Stimulated activated CD4-positive, alpha-beta T cell treated with anti-CD3 and anti-CD28 coated beads, TNF-alpha, amount 100 ng/mL, for 1 hour (primary cell): ENCODE data around the gene ATP2A3.
"Not testable (repeated sequence)": the region's sequence is repeated elsewhere in the genome, so short reads cannot be mapped to it uniquely, and the experiment has no call there.

Experiments used
- DNase-seq, 3 donors: peaks; one replicate each; pipeline ENCODE4 v3.0.0-alpha.2; 2020; ENCODE audit warnings: low read depth in 3 of 3, low spot score in 1 of 3

ATP2A3 gene

DNA sequence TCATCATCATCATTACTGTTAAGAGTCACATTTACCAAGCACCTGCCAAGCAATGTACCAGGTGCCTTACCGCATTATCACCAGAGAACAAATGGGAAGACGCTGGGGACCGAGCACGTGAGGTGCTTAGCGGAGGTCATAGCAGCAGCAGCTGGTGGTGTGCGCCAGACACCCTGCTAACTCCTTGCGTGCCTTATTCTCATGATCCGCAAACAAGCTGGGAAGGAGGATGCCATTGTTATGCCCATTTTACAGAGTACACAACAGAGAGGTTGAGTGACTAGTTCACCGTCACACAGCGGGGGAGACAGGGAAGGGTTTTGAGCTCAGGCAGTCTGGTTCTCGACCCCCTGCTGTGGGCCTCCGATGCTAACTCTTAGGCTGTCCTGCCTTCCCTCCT is 7.3 kb downstream of the ATP2A3 start:
- DNase-seq: no peak

DNA sequence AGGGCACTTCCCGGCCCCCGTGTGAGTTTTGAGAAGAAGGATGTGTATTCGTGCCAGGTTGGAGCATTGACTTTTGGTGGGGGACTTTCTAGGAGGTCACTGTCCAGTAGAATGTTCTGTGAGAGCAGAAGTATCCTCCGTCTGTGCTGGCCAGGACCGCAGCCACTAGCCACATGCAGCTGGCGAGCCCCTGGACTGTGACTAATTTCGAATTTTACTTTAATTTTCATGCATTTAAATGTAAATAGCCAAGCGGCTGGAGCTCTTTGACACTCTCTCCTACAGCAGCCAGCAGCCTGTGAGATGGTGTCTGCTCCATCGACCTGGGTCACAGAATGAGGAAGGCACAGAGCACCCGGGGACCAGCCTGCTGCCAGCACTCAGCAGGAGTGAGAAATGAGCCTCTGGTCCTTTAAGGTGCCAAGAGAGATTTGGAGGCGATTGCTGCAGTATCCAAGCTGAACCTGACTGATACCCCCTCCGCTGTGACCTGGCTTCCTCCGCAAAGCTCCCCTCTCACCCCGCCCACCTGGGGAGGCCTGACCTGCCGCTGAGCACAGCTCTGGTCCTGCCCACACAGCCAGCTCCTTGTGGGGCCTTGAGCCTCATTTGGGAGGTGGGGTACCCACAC is 7.8 kb downstream of the ATP2A3 start:
- no peak for DNase-seq

DNA sequence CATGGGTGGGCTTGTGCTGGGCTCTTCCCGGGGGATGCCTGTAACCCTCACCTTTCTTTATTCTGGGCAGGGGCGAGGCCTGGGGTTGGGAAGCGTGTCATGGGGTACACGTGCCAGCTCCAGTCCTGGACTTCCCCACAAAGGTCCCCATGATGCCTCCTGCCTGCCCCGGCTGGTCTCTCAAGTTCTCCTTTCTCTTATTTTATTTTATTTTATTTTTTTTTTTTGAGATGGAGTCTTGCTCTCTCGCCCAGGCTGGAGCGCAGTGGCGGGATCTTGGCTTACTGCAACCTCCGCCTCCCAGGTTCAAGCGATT is 8.6 kb downstream of the ATP2A3 start:
- no peak for DNase-seq

GRCh38 chr17:3954976-3955672 is 9.1 kb downstream of the ATP2A3 start:
- no peak for DNase-seq

GRCh38 chr17:3954086-3954485 is 10.2 kb downstream of the ATP2A3 start:
- DNase-seq: no peak

- DNase-seq: no peak
Measured at GRCh38 chr17:3953542-3953941, 10.7 kb downstream of the ATP2A3 start.

DNA sequence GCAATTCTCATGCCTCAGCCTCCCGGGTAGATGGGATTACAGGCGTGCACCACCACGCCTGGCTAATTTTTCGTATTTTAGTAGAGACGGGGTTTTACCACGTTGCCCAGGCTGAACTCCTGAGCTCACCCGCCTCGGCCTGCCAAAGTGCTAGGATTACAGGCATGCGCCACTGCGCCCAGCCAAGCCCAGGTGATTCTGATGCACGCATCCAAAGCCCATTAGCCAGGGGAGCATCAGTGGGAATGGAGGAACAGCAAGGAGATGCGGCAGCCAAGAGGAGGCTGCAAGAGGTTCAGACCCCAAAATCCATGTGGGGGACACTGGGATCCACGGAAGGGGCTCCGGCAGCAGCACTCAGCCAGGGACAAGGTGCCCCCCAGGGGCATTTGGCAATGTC is 12.1 kb downstream of the ATP2A3 start:
- DNase-seq: no peak

GRCh38 chr17:3951420-3951819 is 12.8 kb downstream of the ATP2A3 start:
- no peak for DNase-seq

DNA sequence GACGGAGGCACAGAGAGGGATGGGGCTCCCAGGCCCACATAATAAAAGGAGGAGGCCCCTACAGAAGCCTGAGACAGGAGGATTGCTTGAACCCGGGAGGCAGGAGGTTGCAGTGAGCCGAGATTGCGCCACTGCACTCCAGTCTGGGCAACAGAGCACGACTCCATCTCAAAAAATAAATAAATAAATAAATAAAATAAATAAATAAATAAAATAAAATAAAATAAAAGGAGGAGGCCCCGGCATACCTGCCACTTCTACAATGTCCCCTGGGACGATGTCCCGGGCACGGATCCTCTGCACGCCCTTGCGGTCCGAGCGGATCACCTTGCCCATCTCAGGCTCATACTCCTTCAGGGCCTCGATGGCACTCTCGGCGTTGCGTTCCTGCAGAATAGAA is 13.2 kb downstream of the ATP2A3 start:
- DNase-seq: no peak

GRCh38 chr17:3950584-3950983 is 13.7 kb downstream of the ATP2A3 start:
- no peak for DNase-seq

DNA sequence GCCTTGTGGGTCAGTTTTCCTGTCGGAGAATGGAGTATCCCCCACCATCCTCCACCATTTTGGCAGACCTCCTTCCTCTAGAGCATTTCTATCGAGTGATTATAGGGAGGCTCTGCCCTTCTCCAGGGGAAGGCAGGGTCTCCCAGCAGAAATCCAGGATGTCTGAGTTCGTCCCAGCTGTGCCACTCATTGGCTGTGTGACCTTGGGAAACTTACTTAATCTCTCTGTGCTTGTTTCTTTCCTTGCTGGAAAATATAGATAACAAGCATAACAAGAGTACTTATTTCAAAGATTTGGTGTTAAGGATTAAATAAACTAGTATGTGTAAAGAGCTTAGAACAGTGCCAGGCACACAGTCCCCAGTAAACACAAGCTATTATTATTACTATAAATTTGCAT is 14.8 kb downstream of the ATP2A3 start:
- no peak for DNase-seq

DNA sequence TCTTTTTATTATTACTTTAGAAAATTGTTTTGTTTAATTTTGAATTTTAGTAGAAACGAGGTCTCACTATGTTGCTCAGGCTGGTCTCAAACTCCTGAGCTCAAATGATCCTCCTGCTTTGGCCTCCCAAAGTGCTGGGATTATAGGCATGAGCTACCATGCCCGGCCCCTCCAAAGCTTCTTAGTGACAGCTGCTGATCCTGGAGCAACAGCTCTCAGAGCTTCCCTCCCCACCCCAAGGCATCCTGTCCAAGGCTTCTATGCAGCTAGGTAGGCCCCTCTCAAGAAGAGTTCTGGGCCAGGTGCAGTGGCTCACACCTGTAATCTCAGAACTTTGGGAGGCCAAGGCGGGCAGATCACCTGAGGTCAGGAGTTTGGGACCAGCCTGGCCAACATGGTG is 15.7 kb downstream of the ATP2A3 start:
- DNase-seq: not testable (repeated sequence)

DNA sequence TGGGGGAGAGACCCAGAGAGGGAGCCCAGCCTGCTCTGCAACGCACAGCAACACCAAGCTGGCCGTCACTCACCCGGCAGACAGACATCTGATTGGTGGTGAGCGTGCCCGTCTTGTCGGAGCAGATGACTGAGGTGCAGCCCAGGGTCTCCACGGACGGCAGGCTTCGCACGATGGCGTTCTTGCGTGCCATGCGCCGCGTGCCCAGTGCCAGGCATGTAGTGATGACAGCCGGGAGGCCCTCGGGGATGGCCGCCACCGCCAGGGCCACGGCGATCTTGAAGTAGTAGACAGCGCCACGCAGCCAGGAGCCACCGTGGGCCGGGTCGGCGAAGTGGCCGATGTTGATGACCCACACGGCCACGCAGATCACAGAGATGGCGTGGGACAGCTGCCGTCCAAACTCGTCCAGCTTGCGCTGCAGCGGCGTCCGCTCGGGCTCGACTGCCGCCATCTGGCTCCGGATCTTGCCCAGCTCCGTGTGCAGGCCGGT is 16.9 kb downstream of the ATP2A3 start:
- no peak for DNase-seq

DNA sequence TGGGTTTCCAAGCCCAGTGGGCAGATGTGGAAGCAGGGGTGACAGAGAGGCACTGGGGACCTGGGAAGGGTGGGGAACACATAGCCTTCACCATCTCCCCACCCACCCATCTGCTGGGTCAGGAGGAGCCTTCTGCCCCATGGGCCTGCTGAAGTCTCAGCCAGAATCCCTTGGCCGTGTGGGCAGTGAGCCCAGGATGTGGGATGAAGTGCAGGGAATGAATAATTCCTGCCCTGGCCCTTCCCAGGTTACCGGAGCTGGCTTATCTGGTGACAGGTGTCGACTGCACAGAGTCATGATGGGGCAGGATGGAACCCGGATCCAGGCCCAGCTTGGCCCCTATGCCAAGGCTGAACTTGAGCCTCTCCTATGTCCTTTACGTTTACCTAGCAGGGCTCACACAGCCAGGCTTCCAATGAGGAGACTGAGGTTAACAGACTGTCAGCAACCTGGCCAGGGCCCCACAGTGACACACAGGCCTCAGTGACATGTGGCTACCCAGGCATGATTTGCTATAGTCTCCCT is 17.5 kb downstream of the ATP2A3 start:
- no peak for DNase-seq

- DNase-seq: peak in 1 of 3 donors; percentile 39
Measured at GRCh38 chr17:3944485-3945388, 19.5 kb downstream of the ATP2A3 start.

GRCh38 chr17:3943240-3943891 is 20.9 kb downstream of the ATP2A3 start:
- no peak for DNase-seq

DNA sequence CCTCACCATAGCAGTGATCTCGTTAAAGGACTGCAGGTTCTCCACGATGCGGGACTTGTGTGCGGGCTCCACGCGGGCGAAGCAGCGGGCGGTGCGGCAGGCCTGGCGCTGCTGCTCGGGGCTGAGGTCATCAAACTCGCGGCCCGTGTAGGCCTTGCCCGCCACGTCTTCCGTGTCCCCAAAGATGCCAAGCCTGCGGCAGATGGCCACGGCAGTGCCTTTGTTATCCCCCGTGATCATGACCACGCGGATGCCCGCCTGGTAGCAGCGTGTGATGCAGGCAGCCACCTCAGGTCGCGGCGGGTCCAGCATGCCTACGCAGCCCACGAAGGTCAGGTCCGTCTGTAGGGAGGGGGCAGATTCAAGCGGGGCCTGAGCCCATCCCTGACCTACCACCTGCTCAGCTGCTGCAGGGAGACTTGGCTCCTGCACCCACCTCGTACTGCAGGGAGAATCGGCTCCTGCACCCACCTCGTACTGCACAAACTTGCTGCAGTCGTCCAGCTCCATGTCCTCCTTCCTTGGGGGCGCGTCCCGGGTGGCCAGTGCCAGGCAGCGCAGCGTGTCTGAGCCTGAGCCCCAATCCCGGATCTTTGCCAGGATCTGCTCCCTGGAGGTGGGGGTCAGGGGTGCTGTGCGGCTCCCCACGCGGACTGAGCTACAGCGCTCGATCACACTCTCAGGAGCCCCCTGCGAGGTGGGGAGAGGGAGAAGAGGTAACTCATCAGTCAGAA is 23.1 kb downstream of the ATP2A3 start:
- no peak for DNase-seq

- no peak for DNase-seq
Measured at GRCh38 chr17:3937359-3937758, 26.9 kb downstream of the ATP2A3 start.

DNA sequence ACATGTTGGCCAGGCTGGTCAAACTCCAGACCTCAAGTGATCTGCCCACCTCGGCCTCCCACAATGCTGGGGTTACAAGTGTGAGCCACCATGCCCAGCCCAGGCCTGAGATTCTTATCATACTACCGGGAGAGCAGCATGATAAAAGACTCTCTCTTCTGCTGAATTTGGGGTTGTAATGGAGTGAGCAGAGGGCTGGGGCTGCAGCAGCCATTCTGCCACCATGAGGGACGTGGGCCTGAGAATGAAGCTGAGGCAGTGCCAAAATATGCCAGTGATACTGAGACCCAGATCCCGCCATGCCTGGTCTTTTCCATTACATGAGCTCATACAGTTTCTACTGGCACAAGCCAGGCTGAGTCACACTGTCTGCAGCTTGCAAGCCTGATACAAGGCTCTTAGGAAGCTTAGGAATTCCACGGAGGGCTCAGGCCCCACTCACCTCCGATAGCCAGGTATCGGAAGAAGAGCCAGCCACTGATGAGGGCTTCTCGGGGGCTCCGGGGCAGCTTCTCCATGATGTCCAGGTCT is 28.3 kb downstream of the ATP2A3 start:
- no peak for DNase-seq

GRCh38 chr17:3935140-3935542 is 29.1 kb downstream of the ATP2A3 start:
- DNase-seq: no peak
